HFF-Myc (cell line): Measurements from ENCODE around the gene LINGO1.
A peak's percentile ranks its signal among the peaks of the same experiment; 100 is the strongest.

ENCODE experiments used
- DNase-seq: peaks from one replicate; pipeline ENCODE4 v3.0.0-alpha.2; 2011; ENCODE audit warnings: low read depth; ENCODE audit errors: extremely low read depth
- H3K4me3 ChIP-seq: replicated peaks from 2 replicates; pipeline ENCODE4 v1.5.1; 2011; ENCODE audit warnings: low read depth, mild to moderate bottlenecking, control low read depth, low read length
- CTCF ChIP-seq: IDR thresholded peaks from 2 replicates; pipeline ENCODE4 v1.5.1; 2012; ENCODE audit warnings: mild to moderate bottlenecking, low read depth, low read length, control low read depth; ENCODE audit errors: missing control alignments

LINGO1 gene

GRCh38 chr15:77617476-77618230 is 15.1 kb downstream of the LINGO1 start:
- DNase-seq: no peak
- TF ChIP-seq CTCF: peak; percentile 57

GRCh38 chr15:77616072-77616471 is 16.6 kb downstream of the LINGO1 start:
- no peak for TF ChIP-seq CTCF
- H3K4me3 ChIP-seq: no peak overlapping the region
- no peak for DNase-seq

More at GRCh38 chr15:77617476-77618230, 15.1 kb downstream of the LINGO1 start:
- H3K4me3 ChIP-seq: no peak overlapping the region

GRCh38 chr15:77615472-77615871 is 17.2 kb downstream of the LINGO1 start:
- no peak for TF ChIP-seq CTCF
- DNase-seq: no peak
- no peak overlapping the region for H3K4me3 ChIP-seq

- no peak overlapping the region for H3K4me3 ChIP-seq
- TF ChIP-seq CTCF: no peak
- DNase-seq: no peak
Observed at GRCh38 chr15:77614251-77614806, 18.4 kb downstream of the LINGO1 start.

- H3K4me3 ChIP-seq: no peak overlapping the region
- no peak for TF ChIP-seq CTCF
- DNase-seq: no peak
Observed at GRCh38 chr15:77613814-77614213, 18.9 kb downstream of the LINGO1 start.

GRCh38 chr15:77612958-77613601 is 19.6 kb downstream of the LINGO1 start:
- no peak overlapping the region for H3K4me3 ChIP-seq
- TF ChIP-seq CTCF: no peak
- no peak for DNase-seq
